HL-60 (cell line): ENCODE data around the gene SNTB2.
"Not testable (repeated sequence)": the region's sequence is repeated elsewhere in the genome, so short reads cannot be mapped to it uniquely, and the experiment has no call there.

Experiments
- DNase-seq, 2 experiments: peaks; one replicate each; pipeline ENCODE4 v3.0.0-alpha.2; 2010 to 2020; ENCODE audit warnings: low read depth in 1 of 2, low spot score in 1 of 2
- H3K27ac ChIP-seq: fragments of 250-450 bp; sonication (Bioruptor Pico); replicated peaks from 2 replicates; pipeline ENCODE4 v1.5.1; 2020; ENCODE audit warnings: mild to moderate bottlenecking, moderate library complexity
- H3K27me3 ChIP-seq: fragments of 250-450 bp; sonication (Bioruptor Pico); 2 replicates; pipeline ENCODE4 v1.5.1; 2021; ENCODE audit warnings: mild to moderate bottlenecking, moderate library complexity; ENCODE audit not compliant: insufficient read depth, poor library complexity, severe bottlenecking
- H3K4me3 ChIP-seq: replicated peaks from 2 replicates; pipeline ENCODE4 v1.5.1; 2011; ENCODE audit warnings: mild to moderate bottlenecking, control low read depth, low read length; ENCODE audit not compliant: insufficient read depth
- CTCF ChIP-seq: IDR thresholded peaks from one replicate; pipeline ENCODE4 v1.5.1; 2011; ENCODE audit warnings: low read length, control low read depth, inconsistent platforms; ENCODE audit not compliant: insufficient read depth
- GABPA ChIP-seq: IDR thresholded peaks from 2 replicates; pipeline ENCODE4 v1.6.1; 2012; ENCODE audit warnings: low read depth
- POLR2AphosphoS5 ChIP-seq: IDR thresholded peaks from 2 replicates; pipeline ENCODE4 v1.6.1; 2012; ENCODE audit warnings: low read depth
- REST ChIP-seq: IDR thresholded peaks from 2 replicates; pipeline ENCODE4 v1.6.1; 2012; ENCODE audit warnings: low read depth; ENCODE audit not compliant: insufficient replicate concordance
- SPI1 ChIP-seq: IDR thresholded peaks from 2 replicates; pipeline ENCODE4 v1.6.1; 2012; ENCODE audit warnings: low read depth, mild to moderate bottlenecking, borderline replicate concordance

Gene SNTB2

GRCh38 chr16:69293401-69293800 lies 106.4 kb downstream of the SNTB2 start:
- Histone ChIP-seq H3K27me3 (no peaks in the 10 kb centered on the region), H3K27ac (no peak overlapping the region), H3K4me3 (no peak overlapping the region)
- TF ChIP-seq POLR2AphosphoS5 (no peak), GABPA (no peak), CTCF (no peak), REST (no peak), SPI1 (no peak)
- no peak for DNase-seq

- no peak for DNase-seq
- no peak overlapping the region for H3K27ac ChIP-seq
- TF ChIP-seq GABPA, result no peak
- TF ChIP-seq CTCF, result no peak
- TF ChIP-seq POLR2AphosphoS5, result no peak
- no peak for TF ChIP-seq SPI1
- no peak for TF ChIP-seq REST
- H3K4me3 ChIP-seq, result no peak overlapping the region
- H3K27me3 ChIP-seq, result no peaks in the 10 kb centered on the region
Measured at GRCh38 chr16:69294051-69294450, 107.1 kb downstream of the SNTB2 start.

GRCh38 chr16:69296771-69297170 lies 109.8 kb downstream of the SNTB2 start:
- not testable (repeated sequence) for H3K27ac ChIP-seq, H3K27me3 ChIP-seq, DNase-seq, H3K4me3 ChIP-seq

GRCh38 chr16:69298261-69298660 lies 111.3 kb downstream of the SNTB2 start:
- DNase-seq, result no peak
- TF ChIP-seq CTCF, result no peak
- no peak for TF ChIP-seq REST
- TF ChIP-seq GABPA, result no peak
- TF ChIP-seq POLR2AphosphoS5, result no peak
- TF ChIP-seq SPI1, result no peak
- no peak overlapping the region for H3K4me3 ChIP-seq
- no peaks in the 10 kb centered on the region for H3K27me3 ChIP-seq
- H3K27ac ChIP-seq, result no peak overlapping the region
